Esophagus squamous epithelium (tissue), 4 donors: Measurements from ENCODE around the gene EFHC1. TPM values are rescaled to one million over a fixed set of nuclear protein-coding genes. Genes with fewer than 3 reads are reported as not detected.

Experiments
- total RNA-seq, 4 donors: library from RNA; depleted of rRNA; stranded (reverse); fragments of >200 nt; gene quantifications; one replicate each; pipeline ENCODE4 v1.1.0, GENCODE V29; 2016

Gene EFHC1
- total RNA-seq, 4 donors from 2014 or later, result 4.0 to 17.5 (median 9.9) TPM

Other genes with a start within 250 kb of the EFHC1 start
- gene IL17A, start 234.0 kb upstream of the EFHC1 start, total RNA-seq, result not detected
- 1 to 10 TPM in 1 of 4 donors, not detected in 3; 1.4 TPM for gene IL17F, start 175.8 kb upstream of the EFHC1 start, total RNA-seq
- gene MCM3, start 135.6 kb upstream of the EFHC1 start, total RNA-seq, result 10 to 100 TPM; 37.5 to 70.3 (median 47.7) TPM
- 10 to 100 TPM in 3 of 4 donors, 1 to 10 TPM in 1; 1.7 to 22.5 (median 11.5) TPM for gene PAQR8, start 58.2 kb upstream of the EFHC1 start, total RNA-seq
- 1 to 10 TPM; 2.3 to 8.6 (median 5.3) TPM for gene TRAM2, start 156.7 kb downstream of the EFHC1 start, total RNA-seq